Subcutaneous abdominal adipose tissue (tissue), 5 donors: ENCODE measurements around the gene NOC4L.

Experiments used
- H3K27ac ChIP-seq: one replicate; pipeline ENCODE4 v1.7.0; 2013; ENCODE audit warnings: low read depth, mild to moderate bottlenecking, inconsistent platforms, low read length, moderate library complexity
- H3K27me3 ChIP-seq, 5 donors: one replicate each; pipeline ENCODE4 v1.7.0; 2013; ENCODE audit warnings: low read length in 5 of 5, inconsistent platforms in 1 of 5; ENCODE audit not compliant: control insufficient read depth in 5 of 5, insufficient read depth in 4 of 5
- H3K36me3 ChIP-seq, 5 donors: one replicate each; pipeline ENCODE4 v1.7.0; 2013; ENCODE audit warnings: low read length in 5 of 5; ENCODE audit not compliant: control insufficient read depth in 5 of 5, insufficient read depth in 5 of 5
- H3K4me1 ChIP-seq, 5 donors: one replicate each; pipeline ENCODE4 v1.7.0; 2013; ENCODE audit warnings: low read length in 5 of 5, mild to moderate bottlenecking in 3 of 5, moderate library complexity in 1 of 5; ENCODE audit not compliant: control insufficient read depth in 5 of 5, insufficient read depth in 5 of 5
- H3K4me3 ChIP-seq, 5 donors: one replicate each; pipeline ENCODE4 v1.7.0; 2013; ENCODE audit warnings: low read length in 5 of 5, low read depth in 1 of 5
- H3K9ac ChIP-seq, 5 donors: one replicate each; pipeline ENCODE4 v1.7.0; 2013; ENCODE audit warnings: low read length in 5 of 5, mild to moderate bottlenecking in 4 of 5, moderate library complexity in 3 of 5
- H3K9me3 ChIP-seq, 5 donors: one replicate each; pipeline ENCODE4 v1.7.0; 2013; ENCODE audit warnings: low read length in 5 of 5; ENCODE audit not compliant: control insufficient read depth in 5 of 5
- donor health status: healthy.
- donor health status: healthy.
- donor health status: healthy.
- donor health status: healthy.
- donor health status: healthy.

Gene NOC4L

DNA sequence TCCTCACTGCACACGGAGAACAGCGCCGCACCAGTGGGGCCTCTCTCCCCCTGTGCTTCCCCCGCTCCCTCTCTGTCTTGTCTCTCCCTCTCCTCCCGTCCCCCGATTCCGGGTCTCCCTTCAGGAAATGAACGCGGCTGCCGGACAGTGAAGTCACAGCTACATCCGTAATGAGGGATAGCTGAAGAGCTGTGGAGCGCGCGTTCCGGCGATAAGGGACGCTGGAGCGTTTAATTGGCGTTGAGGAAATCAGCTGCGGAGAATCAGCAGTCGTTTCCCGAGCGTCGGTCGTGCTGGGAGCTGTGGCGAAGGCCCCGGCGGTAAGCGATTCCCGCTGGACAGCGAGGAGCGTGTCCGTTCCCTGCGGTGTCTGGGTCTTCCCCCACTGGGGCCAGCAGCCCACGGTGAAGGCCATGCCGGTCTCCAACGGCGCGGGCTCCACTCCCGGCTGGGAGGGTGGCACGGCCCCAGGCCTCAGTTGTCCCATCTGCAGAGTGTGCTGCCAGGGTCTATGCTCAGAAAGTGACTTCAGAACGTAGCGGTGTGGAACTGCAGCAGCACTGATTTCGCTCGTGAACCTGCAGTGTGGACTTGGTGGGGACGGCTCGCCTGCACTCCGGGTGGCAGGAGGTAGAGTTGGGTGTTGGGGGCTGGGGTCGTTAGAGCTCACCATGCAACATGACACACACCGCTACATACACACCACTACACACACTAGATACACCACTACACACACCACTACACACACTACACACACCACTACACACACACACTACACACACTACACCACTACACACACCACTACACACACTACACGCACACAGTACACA is 10.9 kb downstream of the NOC4L start:
- Histone ChIP-seq H3K4me1 (peaks cover 0 to 10% (median 7%) of the 10 kb centered on the region in 5 donors), H3K27me3 (peaks cover 0 to 4% (median 2%) of the 10 kb centered on the region in 5 donors), H3K27ac (no peak overlapping the region), H3K36me3 (peaks cover 0 to 53% (median 42%) of the 10 kb centered on the region in 5 donors), H3K9me3 (no peaks in the 10 kb centered on the region), H3K4me3 (no peak overlapping the region), H3K9ac (no peak overlapping the region)

DNA sequence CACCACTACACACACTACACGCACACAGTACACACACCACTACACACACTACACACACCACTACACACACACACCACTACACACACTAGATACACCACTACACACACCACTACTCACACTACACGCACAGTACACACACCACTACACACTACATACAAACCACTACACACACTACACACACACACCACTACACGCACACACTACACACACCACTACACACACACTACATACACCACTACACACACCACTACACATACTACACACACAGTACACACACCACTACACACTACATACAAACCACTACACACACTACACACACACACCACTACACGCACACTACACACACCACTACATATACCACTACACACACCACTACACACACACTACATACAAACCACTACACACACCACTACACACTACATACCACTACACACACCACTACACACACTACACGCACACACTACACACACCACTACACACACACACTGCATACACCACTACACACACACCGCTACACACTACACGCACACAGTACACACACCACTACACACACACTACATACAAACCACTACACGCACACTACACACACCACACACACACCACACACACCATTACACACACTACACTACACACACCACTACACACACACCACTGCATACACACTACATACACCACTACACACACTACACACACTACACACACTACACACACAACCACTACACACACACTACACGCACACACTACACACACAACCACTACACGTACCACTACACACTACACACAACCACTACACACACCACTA is 11.7 kb downstream of the NOC4L start:
- Histone ChIP-seq H3K9ac (no peak overlapping the region), H3K36me3 (peaks cover 0 to 50% (median 38%) of the 10 kb centered on the region in 5 donors), H3K4me3 (no peak overlapping the region), H3K27me3 (peaks cover 0 to 6% (median 2%) of the 10 kb centered on the region in 5 donors), H3K27ac (no peak overlapping the region), H3K4me1 (peaks cover 0 to 10% (median 7%) of the 10 kb centered on the region in 5 donors), H3K9me3 (no peaks in the 10 kb centered on the region)

DNA sequence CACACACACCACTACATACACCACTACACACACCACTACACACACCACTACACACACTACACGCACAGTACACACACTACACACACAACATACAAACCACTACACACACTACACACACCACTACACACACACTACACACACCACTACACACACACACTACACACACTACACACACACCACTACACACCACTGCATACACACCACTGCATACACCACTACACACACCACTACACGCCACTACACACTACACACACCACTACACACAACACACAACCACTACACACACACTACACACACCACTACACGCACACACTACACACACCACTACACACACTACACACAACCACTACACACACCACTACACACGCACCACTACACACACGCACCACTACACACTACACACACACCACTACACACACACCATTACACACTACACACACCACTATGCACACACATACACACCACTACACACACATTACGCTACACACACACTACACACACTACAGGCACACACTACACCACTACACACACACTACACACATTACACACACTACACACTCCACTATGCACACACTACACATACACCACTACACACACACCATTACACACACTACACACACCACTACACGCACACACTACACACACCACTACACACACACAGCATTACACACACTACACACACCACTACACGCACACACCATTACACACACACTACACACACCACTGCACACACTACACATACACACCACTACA is 12.5 kb downstream of the NOC4L start:
- H3K27me3 ChIP-seq: peaks cover 0 to 8% (median 2%) of the 10 kb centered on the region in 5 donors
- H3K9ac ChIP-seq: no peak overlapping the region
- no peaks in the 10 kb centered on the region for H3K9me3 ChIP-seq
- H3K36me3 ChIP-seq: peaks cover 0 to 42% (median 31%) of the 10 kb centered on the region in 5 donors
- no peak overlapping the region for H3K4me3 ChIP-seq
- no peak overlapping the region for H3K27ac ChIP-seq
- H3K4me1 ChIP-seq: peaks cover 0 to 10% (median 7%) of the 10 kb centered on the region in 5 donors

DNA sequence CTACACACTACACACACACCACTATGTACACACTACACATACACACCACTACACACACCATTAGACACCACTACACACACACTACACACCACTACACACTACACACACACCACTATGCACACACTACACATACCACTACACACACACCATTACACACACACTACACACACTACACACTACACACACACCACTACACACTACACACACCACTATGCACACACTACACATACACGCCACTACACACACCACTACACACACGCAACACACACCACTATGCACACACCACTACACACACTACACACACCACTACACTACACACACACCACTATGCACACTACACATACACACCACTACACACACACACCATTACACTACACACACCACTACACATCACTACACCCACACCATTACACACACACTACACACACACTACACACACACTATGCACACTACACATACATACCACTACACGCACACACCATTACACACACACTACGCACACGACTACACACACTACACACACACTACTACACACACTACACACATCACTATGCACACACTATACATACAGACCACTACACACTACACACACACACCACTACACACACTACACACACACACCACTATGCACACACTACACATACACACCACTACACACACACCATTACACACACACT is 13.6 kb downstream of the NOC4L start:
- no peaks in the 10 kb centered on the region for H3K9me3 ChIP-seq
- H3K27me3 ChIP-seq: peaks cover 0 to 8% (median 2%) of the 10 kb centered on the region in 5 donors
- H3K27ac ChIP-seq: no peak overlapping the region
- peaks cover 0 to 33% (median 24%) of the 10 kb centered on the region in 5 donors for H3K36me3 ChIP-seq
- no peak overlapping the region for H3K9ac ChIP-seq
- H3K4me3 ChIP-seq: no peak overlapping the region
- peaks cover 0 to 19% (median 16%) of the 10 kb centered on the region in 5 donors for H3K4me1 ChIP-seq

DNA sequence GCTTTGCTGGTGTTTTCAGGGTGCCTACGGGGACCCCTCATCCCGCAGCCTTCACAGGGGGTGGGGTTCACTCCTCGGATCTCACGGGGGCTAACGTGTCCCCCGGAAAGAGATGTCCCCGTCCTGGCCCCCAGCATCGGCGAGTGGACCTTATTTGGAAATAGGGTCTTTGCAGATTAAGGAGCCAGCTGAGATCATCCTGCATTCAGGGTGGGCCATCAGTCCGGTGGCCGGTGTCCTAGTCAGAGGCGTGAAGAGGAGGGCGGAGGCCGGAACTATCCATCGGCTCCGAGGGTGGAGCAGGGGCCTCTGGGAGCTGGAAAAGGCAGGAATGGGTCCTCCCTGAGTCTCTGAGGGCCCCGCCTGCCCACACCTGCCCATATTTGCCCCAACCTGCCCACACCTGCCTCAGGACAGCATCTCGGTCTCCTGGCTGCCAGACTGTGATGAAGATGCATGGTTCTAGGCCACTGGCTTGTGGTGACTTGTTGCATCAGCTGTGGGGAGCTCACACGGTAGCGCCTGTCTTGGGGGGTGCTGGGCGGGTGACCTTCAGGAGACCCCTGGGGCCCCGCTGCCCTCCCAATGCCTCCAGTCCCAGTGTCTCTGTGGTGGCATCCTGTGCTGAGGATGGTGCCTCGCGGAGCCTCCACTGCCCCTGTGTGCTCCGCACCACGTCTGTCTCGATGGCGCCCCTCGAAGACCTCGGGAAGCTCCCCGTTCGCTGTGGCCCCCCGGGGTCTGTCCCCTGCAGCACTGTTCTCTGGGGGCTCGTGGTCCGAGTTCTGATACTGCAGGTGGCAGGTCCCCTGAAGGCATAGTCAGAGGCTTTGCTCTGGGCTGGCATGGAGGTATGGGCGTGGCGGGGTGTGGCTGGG is 14.7 kb downstream of the NOC4L start:
- Histone ChIP-seq H3K4me3 (no peak overlapping the region), H3K9ac (no peak overlapping the region), H3K4me1 (peaks cover 0 to 20% (median 16%) of the 10 kb centered on the region in 5 donors), H3K27me3 (peaks cover 2 to 9% (median 7%) of the 10 kb centered on the region in 5 donors), H3K36me3 (peaks cover 0 to 33% (median 24%) of the 10 kb centered on the region in 5 donors), H3K9me3 (no peaks in the 10 kb centered on the region), H3K27ac (no peak overlapping the region)

DNA sequence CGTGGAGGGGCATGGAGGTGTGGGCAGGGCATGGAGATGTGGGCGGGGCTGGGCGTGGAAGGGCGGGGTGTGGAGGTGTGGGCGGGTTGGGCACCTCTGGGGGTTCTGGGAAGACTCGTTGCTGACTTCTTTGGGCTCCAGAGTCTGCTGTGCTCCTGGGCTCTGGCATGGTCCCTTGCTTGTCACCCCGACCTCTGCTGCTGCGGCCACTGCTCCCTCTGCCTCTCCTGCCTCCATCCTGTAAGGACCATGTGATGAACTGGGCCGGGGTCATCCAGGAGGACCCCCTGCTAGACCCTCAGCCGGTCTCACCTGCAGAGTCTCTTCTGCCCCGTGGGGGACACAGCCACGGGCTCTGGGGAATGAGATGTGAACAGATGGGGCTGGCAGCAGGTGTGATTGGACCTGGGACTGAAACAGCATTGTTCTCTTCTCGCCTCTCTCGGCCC is 15.3 kb downstream of the NOC4L start:
- Histone ChIP-seq H3K36me3 (peaks cover 0 to 33% (median 24%) of the 10 kb centered on the region in 5 donors), H3K27me3 (peaks cover 1 to 10% (median 5%) of the 10 kb centered on the region in 5 donors), H3K4me1 (peaks cover 0 to 15% (median 12%) of the 10 kb centered on the region in 5 donors), H3K4me3 (no peak overlapping the region), H3K27ac (no peak overlapping the region), H3K9ac (no peak overlapping the region), H3K9me3 (no peaks in the 10 kb centered on the region)

DNA sequence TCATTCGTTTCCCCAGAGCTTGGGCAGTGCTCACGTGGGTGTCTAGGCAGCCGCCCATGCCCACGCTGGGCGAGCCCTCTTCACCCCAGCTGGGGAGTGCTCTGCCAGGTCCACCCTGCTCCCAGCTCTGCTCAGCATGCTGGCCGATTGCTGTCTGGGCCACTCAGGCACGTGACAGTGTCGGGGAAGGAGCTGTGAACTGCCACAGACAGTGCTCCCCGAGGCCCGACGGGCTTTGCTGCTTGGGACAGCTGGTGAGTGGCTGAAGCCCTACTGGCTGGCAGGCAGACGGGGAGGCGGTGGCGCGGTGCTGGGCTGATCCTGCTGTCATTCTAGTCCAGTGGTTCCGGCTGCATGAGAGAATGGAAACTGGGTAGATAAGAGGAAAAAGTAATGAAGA is 15.8 kb downstream of the NOC4L start:
- no peak overlapping the region for H3K4me3 ChIP-seq

DNA sequence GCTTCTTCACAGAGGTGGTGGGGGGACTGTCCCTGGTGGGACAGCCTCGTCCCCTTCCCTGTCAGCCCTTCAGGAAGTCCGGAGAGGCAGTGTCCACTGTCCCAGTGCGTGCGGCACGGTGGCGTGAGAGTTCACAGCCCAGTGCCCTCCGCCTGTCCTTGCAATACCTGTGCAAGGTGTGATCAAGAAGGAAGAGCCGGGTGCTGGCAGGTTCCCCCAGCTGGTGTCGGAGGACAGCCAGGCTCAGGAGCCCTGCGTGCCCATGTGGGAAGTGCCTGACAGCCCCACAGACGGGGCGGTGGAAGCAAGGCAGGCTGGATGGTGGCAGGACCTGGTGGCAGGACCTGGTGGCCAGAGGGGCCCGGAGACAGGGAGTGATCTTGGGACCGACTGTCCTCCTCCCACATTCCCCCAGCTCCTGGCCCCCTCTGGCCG is 16.4 kb downstream of the NOC4L start:
- Histone ChIP-seq H3K4me1 (peaks cover 0 to 15% (median 12%) of the 10 kb centered on the region in 5 donors), H3K36me3 (peaks cover 0 to 28% (median 24%) of the 10 kb centered on the region in 5 donors), H3K9me3 (no peaks in the 10 kb centered on the region), H3K27ac (no peak overlapping the region), H3K9ac (no peak overlapping the region), H3K4me3 (no peak overlapping the region), H3K27me3 (peaks cover 0 to 10% (median 5%) of the 10 kb centered on the region in 5 donors)

More for the DNA sequence above, 15.8 kb downstream of the NOC4L start:
- Histone ChIP-seq H3K9ac (no peak overlapping the region), H3K4me1 (peaks cover 0 to 15% (median 12%) of the 10 kb centered on the region in 5 donors), H3K27me3 (peaks cover 0 to 10% (median 5%) of the 10 kb centered on the region in 5 donors), H3K36me3 (peaks cover 0 to 33% (median 24%) of the 10 kb centered on the region in 5 donors), H3K9me3 (no peaks in the 10 kb centered on the region), H3K27ac (no peak overlapping the region)
